Activated naive CD4-positive, alpha-beta T cell (primary cell): ENCODE data around the gene CLVS2.

Source experiments
- DNase-seq, 4 experiments: peaks; one replicate each; lab custom pipeline; 2025; lab: John Stamatoyannopoulos, UW

CLVS2 gene, protein sequence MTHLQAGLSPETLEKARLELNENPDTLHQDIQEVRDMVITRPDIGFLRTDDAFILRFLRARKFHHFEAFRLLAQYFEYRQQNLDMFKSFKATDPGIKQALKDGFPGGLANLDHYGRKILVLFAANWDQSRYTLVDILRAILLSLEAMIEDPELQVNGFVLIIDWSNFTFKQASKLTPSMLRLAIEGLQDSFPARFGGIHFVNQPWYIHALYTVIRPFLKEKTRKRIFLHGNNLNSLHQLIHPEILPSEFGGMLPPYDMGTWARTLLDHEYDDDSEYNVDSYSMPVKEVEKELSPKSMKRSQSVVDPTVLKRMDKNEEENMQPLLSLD

DNA sequence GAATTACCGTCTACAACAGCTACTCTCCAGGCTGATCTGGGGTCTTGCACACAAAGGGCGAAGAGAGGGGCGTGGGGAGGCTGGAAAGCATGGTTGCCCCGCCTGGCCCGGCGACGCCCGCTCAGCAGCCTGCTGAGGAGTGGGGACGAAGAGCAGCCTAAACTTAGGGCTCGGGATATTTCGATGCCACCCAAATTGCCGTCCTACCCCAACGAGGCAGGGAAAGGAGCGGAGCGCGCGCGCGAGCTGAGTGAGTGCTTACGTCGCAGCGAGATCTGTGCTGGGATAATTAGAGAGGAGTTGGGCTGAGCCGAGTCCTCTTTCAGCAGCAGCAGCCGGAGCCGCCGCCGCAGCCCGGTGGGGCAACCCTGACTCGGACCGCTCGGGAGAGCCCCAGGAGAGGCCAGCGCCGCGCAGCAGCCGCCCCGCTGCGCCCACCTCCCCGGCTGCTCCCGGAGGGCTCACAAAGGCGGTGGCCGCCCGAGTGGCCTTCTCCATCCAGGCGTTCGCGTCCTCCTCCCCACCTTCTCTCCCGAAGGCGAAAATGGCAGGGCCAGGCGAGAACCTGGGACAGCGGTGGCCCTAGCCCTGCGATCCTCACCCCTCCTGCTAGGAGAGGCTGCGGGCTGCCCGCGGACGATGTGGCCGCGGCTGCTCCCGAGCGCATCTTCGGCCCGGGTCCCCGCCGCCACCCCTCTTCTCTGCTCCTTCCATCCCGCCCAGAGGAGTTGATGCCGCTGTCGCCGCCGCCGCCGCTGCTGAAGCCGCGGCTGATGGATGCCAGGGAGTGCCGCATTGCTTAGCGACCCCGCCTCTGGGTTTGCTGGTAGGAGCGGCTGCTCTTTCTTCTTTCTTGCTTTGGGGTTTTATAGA is at the start of gene CLVS2:
CLVS2 (plus strand) TSS at position 315 of the 873 bp plus-strand sequence. CDS start 1,543 bp downstream, outside the sequence.
- DNase-seq: no peak

- no peak for DNase-seq
Observed at GRCh38 chr6:122947355-122947754, 48.7 kb upstream of the CLVS2 start.

DNA sequence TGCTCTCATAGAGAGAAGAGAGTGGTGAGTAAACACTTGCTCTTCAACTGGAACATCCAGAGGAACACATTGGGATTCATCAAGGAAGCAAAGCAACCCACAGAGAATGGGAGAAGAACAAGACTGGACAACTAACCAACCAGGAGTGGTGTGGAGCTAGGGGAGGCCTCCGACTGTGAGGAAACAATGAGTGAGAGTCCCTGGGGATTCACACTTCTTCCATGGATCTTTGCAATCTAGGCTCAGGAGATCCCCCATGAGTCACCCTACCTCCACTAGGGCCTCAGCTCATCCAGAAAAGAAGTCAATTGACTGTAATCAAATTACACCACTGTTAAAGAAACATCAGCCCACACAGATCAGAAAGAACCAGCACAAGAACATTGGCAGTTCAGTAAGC is 42.3 kb upstream of the CLVS2 start:
- DNase-seq: no peak

- no peak for DNase-seq
Observed at GRCh38 chr6:122956376-122956775, 39.7 kb upstream of the CLVS2 start.

DNA sequence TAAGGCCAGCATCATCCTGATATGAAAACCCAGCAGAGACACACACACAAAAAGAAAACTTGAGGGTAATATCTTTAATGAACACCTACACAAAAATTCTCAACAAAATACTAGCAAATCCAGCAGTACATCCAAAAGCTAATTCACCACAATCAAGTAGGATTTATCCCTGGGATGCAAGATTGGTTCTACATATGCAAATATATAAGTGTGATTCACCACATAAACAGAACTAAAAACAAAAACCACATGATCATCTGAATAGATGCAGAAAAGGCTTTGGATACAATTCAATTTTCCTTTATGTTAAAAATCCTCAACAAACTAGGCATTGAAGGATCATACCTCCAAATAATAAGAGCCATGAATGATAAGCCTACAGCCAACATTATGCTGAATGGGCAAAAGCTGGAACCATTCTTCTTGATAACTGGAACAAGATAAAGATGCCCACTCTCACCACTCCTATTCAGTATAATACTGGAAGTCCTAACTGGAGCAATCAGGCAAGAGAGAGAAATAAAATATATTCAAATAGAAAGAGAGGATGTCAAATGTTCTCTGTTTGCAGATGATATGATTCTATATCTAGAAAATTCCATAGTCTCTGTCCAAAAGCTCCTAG is 33.9 kb upstream of the CLVS2 start:
- no peak for DNase-seq

- no peak for DNase-seq
Observed at GRCh38 chr6:122969999-122970533, 26.0 kb upstream of the CLVS2 start.

GRCh38 chr6:122977180-122977579 is 18.9 kb upstream of the CLVS2 start:
- no peak for DNase-seq

- DNase-seq: no peak
Observed at GRCh38 chr6:122984393-122984792, 11.6 kb upstream of the CLVS2 start.

DNA sequence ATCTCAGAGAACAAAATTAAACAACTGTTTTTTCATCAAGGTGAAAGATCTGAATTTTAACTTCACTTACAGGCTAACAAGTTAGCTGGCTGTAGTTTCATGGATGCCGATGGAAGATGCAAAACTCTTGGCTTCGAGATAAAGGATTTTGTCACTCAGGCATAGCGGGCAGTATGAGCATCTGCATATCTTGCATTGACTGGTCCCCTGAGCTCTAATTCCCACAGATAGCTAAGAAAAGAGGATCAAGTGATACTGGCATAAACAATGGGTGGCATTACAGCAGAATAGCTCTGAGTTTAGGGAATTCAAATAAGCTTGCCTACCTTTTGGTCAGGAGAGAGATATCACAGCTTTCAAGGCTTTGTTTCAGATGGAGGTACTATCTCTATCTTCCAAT is 1.8 kb upstream of the CLVS2 start:
- no peak for DNase-seq

GRCh38 chr6:122996794-122997505 is 915 bp downstream of the CLVS2 start:
- DNase-seq: no peak

GRCh38 chr6:122997541-122998150 is 1.6 kb downstream of the CLVS2 start:
- no peak for DNase-seq

- no peak for DNase-seq
Observed at GRCh38 chr6:122998403-122998975, 2.5 kb downstream of the CLVS2 start.

DNA sequence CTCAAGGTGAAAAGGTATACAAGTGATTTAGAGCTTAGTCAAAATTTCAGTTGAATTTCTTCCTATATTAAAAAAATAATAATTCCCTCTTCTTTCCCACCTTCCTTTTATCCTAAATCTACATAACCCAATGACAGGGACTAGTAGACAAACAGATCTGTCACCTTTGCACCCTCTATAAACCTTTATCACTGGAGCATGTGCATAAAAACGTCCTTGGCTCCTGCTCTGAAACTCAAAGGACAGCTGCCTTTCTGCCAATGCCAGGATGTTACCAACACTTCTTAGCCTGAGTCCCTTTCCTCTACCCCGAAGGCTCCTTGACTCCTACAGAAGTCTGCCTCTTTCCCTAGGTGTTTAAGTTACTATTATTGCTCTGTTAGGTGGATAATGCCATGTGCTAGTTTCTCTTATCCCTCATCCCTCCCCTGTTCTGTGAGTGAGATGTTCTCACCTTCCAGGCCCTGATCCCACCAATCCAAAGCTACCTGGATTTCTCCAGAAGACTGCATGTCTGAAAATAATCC is 4.3 kb downstream of the CLVS2 start:
- DNase-seq: no peak

GRCh38 chr6:123001540-123001939 is 5.5 kb downstream of the CLVS2 start:
- no peak for DNase-seq

- DNase-seq: no peak
Observed at GRCh38 chr6:123007885-123008284, 11.8 kb downstream of the CLVS2 start.

GRCh38 chr6:123009059-123009458 is 13.0 kb downstream of the CLVS2 start:
- DNase-seq: no peak

DNA sequence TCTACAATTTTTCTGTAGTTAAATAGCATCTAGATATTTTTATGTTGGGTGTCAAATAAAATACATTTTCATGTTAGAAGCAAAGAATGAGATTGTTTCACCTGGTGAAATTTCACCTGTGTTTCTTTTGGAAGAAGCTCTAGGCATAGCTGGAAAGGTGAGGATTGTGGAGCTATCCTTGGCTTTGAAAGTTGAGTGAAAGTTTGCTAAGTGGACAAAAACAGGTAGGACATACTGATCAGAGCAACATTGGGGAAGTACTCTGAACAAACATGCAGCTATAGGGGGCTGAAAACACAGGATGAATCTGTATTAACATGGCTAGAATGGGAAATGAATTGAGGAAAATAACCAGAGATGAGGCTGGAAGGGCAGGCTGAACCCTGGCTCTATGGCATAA is 18.8 kb downstream of the CLVS2 start:
- DNase-seq: no peak

- no peak for DNase-seq
Observed at GRCh38 chr6:123016431-123017103, 20.5 kb downstream of the CLVS2 start.

DNA sequence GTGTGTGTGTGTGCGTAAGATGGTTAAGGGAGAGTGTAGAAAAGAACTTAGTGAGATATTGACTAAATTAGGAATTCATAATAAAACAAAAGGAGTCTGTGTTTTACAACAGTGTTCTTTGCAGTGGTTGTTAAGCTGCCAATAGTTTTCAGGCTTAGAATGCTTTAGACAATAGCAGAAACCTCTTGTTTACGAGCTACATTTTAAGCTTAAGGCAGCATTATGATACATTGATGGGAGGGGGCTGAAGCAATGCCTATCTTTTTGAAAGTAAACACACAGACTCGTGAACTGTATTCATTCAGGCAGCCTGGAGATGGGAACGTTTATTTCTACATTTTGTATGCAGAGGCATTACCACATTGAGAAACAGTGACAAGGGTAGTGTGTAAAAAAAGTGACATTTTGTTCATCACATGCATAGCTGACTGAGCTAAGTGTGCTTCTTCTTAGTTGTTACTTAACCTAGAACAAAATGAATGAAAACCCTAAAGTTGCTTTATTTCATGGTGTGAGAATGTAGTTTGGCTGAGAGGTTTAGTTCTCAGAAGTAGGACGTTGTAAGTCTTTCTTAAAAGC is 21.2 kb downstream of the CLVS2 start:
- no peak for DNase-seq

DNA sequence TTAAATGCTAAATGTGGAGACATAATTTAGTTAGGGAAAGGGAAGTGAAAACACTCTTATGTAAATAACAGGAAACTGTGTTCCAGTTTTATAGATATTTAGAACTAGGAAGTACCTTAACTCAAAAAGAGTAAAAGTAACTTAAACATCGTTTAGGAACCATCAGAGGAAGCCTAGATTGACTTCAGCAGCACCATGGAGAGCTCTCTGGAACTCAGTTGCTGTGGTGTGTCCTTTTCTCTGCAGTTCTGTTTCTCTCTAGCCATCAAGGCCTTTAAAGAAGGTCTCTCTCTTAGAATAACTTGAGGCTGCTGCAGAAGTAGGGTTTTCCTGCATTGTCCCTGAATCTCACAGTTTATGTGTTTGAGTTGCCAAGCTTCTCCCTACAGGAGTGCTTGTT is 26.9 kb downstream of the CLVS2 start:
- no peak for DNase-seq
